ENCODE measurements around the gene REX1BD.
A peak's percentile ranks its signal among the peaks of the same experiment; 100 is the strongest.

REX1BD gene

GRCh38 chr19:18543814-18544475 is 44.7 kb upstream of the REX1BD start:
- peak; percentile 67 for ATAC-seq
- no peak for TF ChIP-seq CREB5 (CRISPR knock-in tag; IDR thresholded peaks at IDR 0.05; ENCODE audit: low read depth)
- no peak for TF ChIP-seq ISL1 (CRISPR knock-in tag; IDR thresholded peaks at IDR 0.05)

GRCh38 chr19:18551631-18552030 is 37.0 kb upstream of the REX1BD start:
- TF ChIP-seq POU6F1 (CRISPR knock-in tag; IDR thresholded peaks at IDR 0.05; ENCODE audit: borderline replicate concordance, low read depth) (no peak), ISL1 (CRISPR knock-in tag; IDR thresholded peaks at IDR 0.05) (no peak), ARNTL (CRISPR knock-in tag; IDR thresholded peaks at IDR 0.05; ENCODE audit: borderline replicate concordance, low read depth) (no peak), ZFP3 (CRISPR knock-in tag; IDR thresholded peaks at IDR 0.05) (no peak), PATZ1 (CRISPR knock-in tag; IDR thresholded peaks at IDR 0.05; ENCODE audit: borderline replicate concordance) (no peak), OSR1 (CRISPR knock-in tag; IDR thresholded peaks at IDR 0.05) (no peak), CSRNP3 (CRISPR knock-in tag; IDR thresholded peaks at IDR 0.05) (no peak)
- ATAC-seq = no peak

GRCh38 chr19:18557411-18558201 is 31.0 kb upstream of the REX1BD start, which contains the start of gene KXD1:
Gene KXD1, plus strand, starts transcription at chr19:18557870. Its CDS starts 4,187 bp downstream, at chr19:18562057.
- no peak for TF ChIP-seq ESRRG (CRISPR knock-in tag; IDR thresholded peaks at IDR 0.05)
- no peak for TF ChIP-seq ZNF8 (CRISPR knock-in tag; IDR thresholded peaks at IDR 0.05)
- no peak for TF ChIP-seq CREB5 (CRISPR knock-in tag; IDR thresholded peaks at IDR 0.05; ENCODE audit: low read depth)
- no peak for TF ChIP-seq TCF4 (CRISPR knock-in tag; IDR thresholded peaks at IDR 0.05; ENCODE audit: borderline replicate concordance)
- no peak for TF ChIP-seq POU6F1 (CRISPR knock-in tag; IDR thresholded peaks at IDR 0.05; ENCODE audit: borderline replicate concordance, low read depth)
- no peak for TF ChIP-seq ISL1 (CRISPR knock-in tag; IDR thresholded peaks at IDR 0.05)
- TF ChIP-seq TOX (CRISPR knock-in tag; IDR thresholded peaks at IDR 0.05; ENCODE audit: borderline replicate concordance) = no peak
- TF ChIP-seq OSR1 (CRISPR knock-in tag; IDR thresholded peaks at IDR 0.05) = no peak
- no peak for TF ChIP-seq ZC3H10 (CRISPR knock-in tag; IDR thresholded peaks at IDR 0.05)
- no peak for TF ChIP-seq CSDC2 (CRISPR knock-in tag; IDR thresholded peaks at IDR 0.05)
- no peak for TF ChIP-seq RARB (CRISPR knock-in tag; IDR thresholded peaks at IDR 0.05)
- TF ChIP-seq SNAI2 (CRISPR knock-in tag; IDR thresholded peaks at IDR 0.05) = no peak
- no peak for TF ChIP-seq BACH2 (CRISPR knock-in tag; IDR thresholded peaks at IDR 0.05; ENCODE audit: borderline replicate concordance)
- TF ChIP-seq GLIS3 (CRISPR knock-in tag; IDR thresholded peaks at IDR 0.05) = no peak
- TF ChIP-seq ZFP3 (CRISPR knock-in tag; IDR thresholded peaks at IDR 0.05) = no peak
- peak; percentile 99 for ATAC-seq
